Tongue (tissue), 2 donors: Measurements from ENCODE around the gene SCD5. TPM values are rescaled to one million over a fixed set of nuclear protein-coding genes. Genes with fewer than 3 reads are reported as not detected.

Experiments
- DNase-seq: peaks from one replicate; pipeline ENCODE4 v3.0.0-alpha.2; 2015
- total RNA-seq: library from RNA; depleted of rRNA; stranded (reverse); fragments of >200 nt; gene quantifications from one replicate; pipeline ENCODE4 v1.2.3, GENCODE V29; 2014

Gene SCD5
- total RNA-seq, 1 donor from 2014 or later, result 15.1 TPM

DNA sequence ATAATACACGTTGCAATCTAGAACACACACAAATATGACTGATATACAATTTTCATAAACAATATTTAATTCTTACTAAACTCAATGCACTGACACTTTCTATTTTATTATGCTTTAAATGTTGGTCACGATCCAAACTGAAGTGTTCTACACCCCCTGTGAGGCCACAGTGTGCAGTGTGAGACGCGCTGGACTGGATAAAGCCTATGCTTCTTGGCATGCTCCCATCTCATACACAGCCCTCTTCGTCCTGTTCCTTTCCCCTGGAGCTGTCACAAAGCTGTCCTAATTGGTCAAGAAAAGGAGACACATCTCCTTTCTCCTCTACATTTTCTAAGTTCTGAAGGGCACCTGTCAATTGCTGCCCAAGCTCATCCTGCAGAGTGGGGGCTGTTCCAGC lies 72.0 kb downstream of the SCD5 start:
- DNase-seq, result peak; percentile 34

DNA sequence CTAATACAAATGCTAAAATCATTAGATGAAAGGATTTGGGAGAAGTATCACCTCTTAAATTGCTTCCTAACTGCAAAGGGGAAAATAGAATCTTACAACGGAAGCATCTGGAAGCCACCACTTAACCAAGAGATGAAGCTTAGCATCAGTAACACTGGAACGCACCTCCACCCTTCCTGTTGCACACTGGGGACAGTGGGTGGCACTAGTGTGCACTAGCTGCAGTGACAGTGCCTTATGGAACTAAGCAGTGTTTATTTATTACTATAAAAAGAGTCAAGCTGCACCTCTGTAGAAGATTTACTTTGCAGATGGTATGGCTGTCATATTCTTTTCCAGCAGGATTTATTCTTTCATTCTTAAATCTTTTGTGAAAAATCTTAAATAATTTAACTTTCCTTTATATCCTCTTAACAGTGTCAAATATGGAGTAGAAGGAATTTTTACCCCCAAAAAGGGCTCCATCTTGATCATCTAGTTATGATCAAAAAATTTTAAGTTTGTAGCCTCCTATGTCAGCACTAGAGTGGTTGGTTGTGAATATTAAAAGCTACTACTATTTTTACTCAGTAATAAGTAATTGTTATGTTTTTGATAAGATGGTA lies 76.7 kb downstream of the SCD5 start:
- DNase-seq, result peak; percentile 58

DNA sequence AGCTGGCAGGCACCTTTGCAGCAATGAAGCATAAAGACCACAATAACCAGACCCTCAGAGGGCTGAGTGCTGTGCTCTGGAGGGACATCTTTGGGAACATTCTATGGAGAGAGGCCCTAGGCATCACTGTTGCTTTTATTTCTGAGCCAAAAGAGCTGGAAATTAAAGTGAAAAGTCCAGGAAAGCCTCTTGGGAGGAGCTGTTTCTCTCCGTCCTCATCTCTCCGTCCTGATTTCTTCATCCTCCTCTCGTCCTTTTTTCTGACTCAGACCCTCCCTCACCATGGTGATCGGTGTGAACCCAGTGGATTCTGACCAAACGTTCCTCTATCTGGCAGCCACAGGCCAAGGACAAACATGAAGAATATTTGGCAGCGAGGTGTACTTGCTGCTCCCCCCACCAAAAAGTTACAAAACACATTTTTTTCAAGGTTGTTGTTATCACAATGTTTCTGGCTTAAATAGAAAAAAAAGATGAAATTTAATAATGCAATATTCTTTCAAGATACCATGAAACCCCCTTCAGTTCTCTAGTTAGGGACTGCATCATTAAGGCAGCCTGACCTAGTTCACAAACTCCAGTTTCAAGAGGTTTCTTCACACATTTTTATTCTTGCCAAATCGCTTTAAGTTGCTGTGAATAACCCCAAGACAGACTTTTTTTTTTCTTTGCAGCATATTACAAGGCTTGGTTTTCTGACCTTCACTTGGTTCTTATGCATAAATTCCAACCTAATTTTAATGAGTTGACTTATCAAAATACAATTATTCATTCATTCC lies 80.2 kb downstream of the SCD5 start:
- DNase-seq, result no peak

DNA sequence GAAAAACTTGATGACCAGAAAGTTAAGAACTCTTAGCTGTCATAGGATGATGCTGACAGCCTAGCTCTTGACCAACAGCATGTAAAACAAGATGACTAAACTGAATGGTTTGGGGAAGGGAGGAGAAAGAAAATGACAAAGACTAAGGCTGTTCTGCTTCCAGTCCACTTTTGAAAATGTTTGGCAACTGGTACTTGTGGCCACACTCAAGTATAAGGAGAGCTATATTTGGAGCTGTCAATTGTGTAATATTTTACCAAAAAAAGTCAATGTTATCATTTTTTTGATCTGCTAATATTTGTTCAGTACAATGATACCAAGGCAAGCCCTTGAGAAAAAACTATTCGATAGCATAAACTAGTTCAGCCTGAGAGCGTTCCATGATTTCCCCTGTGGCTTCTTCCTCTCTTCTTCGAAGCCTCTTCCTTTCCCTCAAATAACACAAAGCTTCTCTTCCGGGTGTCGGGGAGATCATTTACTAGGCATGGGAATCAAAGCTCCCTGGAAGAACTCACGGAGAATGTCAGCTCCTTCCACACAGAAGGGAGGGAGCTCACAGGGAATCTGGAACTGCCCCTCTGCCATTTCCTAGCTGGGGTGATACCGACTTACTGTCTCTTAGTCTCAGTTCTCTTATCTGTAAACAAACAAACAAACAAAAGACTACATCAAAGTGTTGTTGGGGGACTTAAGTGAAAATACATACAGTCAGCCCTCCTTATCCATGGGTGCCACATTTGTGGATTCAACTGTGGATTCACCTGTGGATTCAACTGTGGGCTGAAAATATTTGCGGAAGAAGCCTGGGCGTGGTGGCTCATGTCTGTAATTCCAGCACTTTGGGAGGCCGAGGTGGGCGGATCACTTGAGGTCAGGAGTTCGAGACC lies 82.6 kb downstream of the SCD5 start:
- DNase-seq, result no peak

DNA sequence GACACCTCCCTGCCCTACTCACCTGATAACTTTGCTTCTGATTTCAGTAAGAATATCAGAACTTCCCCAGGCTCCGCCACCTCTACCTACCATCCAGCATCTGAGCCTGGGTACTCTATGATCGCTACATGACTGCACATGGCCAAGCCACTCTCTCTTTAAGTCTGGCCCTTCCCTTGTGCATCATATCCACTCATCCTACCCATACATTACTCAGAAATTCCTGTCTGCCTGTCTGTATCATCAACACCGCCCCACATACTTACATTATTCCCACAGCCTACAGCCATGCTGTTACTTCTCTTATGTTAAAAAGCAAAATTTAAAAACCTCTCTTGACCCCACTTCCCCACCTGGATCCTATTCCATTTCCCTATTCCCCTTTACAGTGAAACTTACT lies 84.7 kb downstream of the SCD5 start:
- no peak for DNase-seq

DNA sequence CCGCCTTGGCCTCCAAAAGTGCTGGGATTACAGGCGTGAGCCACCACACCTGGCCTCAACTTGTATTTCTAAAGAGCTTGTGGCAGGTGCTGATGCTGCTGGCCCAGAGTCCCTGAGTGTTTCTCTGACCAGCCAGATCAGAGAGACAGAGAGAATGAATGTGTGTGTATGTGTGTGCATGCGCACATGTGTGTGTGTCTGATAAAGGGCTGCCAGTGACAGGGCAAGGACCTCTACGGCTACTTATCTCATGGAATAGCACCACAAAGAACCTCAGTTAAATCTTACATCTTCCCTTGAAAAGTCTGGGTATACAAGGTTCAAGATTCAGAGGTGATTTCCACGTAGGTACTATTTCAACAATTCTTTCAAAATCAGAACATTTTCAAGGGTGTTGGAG lies 86.0 kb downstream of the SCD5 start:
- DNase-seq, result no peak

DNA sequence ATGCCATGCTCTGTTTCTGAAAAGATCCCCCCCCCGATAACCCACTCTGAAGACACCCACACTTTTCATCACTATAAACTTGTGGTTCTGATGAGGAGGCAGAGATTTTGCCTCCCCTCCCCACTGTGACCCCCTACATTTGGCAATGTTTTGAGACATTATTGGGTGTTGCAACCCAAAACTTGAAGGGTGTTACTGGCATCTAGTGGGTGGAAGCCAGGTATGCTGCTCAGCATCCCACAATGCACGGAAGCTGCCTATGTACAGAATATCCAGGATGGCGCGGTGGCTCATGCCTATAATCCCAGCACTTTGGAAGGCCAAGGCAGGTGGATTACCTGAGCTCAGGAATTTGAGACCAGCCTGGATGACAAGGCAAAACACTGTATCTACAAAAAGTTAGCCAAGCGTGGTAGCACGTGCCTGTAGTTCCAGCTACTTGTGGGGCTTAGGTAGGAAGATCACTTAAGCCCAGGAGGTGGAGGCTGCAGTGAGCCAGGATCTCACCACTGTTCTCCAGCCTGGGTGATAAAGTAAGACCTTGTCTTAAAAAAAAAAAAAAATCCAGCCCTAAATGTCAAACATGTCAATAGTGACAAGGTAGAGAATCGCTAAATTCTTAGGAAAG lies 87.3 kb downstream of the SCD5 start:
- DNase-seq, result no peak

DNA sequence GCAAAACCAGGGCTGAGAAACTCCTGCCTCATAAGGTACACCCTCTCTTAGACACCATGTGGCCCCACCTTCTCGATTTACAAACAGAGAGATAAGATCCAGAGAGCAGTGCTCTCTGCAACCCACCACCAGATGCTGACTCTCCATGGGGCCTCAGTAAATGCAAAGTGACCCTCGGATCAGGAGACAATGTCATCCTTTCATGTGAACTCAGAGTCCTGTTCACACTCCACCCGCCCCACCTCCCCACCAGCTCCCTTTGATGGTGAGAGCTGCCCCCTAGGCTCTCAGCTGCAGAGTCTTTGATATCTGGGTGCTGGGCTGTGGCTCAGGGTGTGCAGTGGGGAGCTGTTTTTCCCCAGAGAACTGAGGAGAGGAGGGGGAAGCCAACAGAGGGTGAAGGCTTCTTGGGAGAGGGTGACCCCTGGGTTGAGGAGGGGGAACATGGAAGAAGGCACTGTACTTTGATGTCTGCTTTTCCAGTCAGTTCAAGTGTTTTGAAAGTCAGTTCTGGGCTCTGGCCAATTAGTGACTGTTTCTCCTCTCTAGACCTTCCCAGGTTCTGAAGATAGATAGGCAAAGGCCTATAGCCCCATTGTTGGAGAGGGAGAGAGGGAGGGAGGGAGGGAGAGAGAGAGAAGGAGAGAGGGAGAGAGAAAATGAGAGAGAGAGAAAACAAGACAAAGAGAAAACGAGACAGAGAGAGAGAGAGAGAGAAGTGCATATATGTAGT lies 88.2 kb downstream of the SCD5 start:
- DNase-seq, result no peak

DNA sequence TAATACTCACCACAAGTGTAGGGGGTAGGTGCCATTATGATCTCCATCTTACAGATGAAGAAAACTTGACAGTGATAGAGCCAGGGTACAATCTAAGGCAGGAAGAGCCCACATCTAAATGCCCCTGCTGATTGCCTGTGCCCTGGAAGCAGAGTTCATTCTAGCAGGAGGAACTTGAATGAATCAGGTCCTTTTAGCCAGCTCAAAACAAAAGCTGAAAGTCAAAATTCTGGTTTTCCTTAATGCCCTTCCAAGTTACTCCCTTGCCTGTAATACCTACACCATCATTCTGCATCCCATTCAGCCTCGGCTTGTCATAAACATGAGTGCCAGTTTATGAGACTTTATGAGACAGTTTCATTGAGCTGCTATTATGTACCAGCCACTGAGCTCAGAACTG lies 89.6 kb downstream of the SCD5 start:
- DNase-seq, result no peak

DNA sequence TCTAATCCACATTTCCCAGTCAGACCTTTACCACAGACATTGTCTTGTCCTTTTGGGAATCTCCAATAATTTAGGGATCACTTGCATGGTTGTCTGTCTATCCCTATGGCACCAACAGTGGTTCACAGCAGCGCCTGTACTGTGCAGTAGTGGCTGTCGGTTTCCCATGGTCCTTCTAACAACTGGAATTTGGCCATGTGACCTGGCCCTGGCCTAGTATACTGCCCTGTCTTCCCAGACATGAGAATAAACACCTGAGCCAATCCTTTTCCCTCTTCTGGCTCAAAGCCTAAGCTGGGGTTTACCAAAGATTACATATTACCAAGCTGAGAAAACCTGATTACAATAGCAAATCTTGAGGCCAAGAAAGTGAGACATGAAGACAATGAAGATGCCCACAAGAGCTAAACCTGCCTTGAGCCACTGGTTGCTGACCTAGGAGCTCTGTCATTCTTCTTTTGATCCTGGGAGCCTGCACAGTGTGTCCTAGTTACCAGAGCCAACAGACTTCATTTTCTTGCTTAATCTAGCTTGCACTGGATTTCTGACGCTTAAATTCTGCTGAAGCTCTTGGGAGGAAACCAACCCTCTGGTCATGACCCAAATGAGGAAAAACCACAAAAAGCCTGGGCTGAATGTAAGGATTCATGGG lies 92.1 kb downstream of the SCD5 start:
- DNase-seq, result no peak

DNA sequence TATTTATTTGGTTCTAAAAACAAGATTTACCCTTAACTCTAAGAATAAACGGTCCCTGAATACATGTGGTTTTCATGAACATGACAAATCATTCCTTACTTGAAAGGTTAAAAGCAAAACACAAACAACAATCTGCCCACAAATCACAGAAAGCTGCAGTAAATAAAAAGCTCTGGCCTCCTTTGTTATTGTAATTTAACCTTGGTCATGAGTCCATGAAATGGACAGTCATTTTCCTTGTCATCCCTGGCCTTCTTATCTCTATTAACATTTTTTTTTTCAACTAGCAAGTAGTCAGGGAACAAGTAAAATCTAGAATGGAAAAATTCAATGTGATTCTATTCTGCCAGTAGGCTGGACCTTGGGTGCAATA lies 92.7 kb downstream of the SCD5 start:
- DNase-seq, result no peak

DNA sequence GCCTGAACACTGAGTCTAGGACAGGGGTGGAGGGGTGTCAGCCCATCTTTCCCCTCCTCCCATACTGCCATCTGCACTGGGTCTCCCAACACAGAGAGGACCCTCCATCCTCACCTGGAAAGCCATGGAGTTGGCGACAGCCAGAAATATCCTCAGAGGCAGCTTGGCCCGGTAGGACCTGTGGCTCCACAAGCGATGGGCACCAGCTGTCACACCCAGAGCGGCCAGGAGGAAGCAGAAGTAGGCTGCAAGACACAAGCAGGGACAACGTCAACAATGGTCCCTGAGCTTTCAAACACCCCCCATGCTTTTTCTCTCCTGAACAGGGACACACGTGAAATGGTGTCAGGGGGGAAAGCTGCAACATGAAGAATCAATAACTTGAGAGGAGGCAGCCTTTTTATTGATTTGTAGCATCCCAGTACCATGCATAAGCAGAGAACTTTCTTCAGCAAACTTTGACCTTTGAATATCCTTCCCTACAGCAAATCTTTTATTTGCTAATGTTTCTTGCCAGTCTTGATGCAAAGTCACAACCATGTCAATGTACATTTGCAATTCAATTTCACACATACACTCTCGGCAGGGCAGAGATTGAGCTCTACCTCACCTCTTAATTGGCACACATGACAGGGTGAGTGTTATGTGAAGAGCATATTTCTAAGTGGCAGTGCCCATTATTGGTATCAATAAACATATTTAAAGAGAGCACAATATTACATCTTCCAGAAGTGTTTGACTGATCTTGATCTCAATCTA lies 93.2 kb downstream of the SCD5 start:
- no peak for DNase-seq

DNA sequence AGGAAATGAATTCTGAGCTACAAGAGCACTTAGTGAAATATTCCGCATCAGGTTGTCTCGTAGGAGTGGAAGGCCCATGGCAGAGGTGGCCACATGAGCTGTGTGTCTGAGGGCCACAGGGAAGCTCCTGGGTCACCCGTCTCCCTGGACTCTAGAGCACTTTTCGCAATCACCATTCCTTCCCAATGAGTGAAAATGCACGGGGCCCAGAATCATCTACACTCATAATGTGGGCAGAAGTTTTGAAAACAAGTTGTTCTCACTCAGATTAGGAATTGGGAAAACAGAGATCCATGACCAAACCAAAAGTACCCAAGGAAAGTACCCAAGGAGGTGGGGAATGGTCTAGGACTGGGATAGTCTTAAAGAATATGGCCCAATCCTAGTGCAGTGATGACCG lies 94.4 kb downstream of the SCD5 start:
- no peak for DNase-seq

DNA sequence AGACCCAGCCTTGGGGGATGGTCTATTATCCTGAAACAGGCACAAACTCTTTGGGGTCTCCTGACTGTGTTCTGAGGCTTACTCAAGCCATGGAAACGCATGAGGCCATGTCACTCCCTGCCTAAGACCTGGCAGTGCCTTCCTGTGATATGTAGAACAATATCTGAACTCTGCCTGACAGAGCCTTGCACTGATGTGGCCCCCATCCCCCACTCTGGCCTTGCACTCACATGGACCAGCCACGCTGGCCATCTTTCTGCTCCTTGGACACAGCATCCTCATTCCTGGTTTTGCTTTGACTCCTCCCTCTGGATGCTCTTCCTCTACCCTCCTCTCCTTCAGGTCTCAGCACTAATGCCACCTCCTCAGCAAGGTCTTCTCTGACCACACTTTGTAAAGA lies 100.2 kb downstream of the SCD5 start:
- no peak for DNase-seq

DNA sequence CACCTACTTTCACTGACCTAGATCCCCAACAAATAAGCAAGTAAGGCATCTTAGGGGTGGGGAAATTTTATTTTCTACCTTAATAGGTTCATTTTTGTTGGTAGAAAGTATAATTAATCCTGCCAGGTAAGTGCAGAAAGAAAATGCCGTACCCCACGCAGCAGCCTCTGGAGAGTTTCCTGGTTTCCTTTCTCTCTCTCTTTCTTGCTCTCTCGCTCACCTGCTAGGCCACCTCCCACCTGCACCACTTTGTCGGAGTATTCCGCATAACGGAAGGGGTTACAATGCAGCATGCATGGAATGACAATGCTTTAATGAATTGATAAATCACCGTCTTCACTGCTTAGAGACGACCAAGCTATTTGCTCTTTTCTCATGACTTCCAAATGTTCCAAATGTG lies 101.0 kb downstream of the SCD5 start:
- no peak for DNase-seq

DNA sequence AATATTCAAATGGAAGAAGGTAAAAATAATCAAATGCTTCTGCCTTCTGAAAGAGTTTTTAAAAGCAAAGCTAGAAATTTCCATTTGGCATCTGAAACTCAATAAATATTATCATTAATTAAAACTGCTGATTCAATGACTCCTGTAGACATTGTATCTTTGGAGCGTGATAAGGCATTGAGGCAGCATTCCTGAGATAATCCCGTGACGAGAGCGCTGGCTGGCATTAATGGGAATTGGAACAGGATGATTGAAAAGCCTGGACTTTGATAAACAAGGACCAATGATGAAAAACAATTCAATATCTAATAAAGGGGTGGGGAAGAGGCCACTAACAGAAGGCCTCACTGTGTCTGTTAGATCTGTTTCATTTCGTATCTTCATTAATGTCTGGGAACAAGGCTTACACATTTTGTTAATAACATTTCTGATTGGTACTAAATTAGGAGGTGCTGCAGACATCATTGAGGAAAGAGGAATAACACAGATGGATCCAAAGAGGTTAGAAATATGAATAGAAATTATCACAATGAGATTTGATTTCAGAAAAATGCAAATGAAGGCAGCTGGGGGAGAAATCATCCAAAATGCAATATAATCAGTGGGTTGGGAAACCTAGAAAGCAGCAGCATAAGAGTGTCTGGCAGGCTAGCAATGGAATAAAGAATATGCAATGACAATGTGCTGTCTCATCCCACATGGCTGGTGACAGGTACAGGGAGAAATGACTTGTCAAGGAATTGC lies 102.3 kb downstream of the SCD5 start:
- DNase-seq, result no peak

DNA sequence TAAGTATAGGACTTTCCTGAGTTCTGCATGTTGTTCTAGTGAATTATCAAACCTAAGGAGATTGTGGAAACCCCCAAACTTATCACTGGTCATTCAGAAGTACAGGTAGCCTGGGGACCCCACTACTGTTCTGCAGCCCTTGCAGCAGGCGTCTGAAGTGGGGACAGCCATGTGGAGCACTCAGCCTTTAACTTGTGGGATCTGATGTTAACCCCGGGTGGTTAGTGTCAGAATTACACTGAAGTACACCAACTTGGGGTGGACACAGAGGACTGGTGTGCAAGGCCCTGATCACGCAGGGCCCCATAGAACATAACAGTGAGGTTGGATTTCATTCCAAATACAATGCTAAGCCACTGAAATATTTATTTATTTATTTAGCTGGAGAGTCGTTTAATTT lies 103.7 kb downstream of the SCD5 start:
- no peak for DNase-seq

DNA sequence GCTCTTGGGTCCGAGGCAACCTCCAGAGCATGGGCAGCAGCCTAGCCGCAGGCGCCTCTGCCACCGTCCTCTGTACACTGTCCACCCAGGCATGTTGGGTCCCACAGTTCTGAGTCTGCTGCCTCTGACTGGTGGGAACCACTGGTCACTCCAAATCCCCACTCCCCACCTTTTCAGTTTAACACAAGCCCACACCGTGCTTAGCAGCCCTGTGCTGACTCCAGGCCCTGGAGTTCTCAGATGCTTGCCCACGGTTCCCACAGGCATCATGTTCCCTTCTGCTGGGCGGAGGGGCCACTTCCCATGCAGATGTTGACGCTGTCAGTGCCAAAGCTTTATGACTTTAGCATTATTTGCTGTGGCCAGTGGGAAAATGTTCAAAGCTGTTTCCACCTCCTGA lies 104.5 kb downstream of the SCD5 start:
- DNase-seq, result peak; percentile 85

DNA sequence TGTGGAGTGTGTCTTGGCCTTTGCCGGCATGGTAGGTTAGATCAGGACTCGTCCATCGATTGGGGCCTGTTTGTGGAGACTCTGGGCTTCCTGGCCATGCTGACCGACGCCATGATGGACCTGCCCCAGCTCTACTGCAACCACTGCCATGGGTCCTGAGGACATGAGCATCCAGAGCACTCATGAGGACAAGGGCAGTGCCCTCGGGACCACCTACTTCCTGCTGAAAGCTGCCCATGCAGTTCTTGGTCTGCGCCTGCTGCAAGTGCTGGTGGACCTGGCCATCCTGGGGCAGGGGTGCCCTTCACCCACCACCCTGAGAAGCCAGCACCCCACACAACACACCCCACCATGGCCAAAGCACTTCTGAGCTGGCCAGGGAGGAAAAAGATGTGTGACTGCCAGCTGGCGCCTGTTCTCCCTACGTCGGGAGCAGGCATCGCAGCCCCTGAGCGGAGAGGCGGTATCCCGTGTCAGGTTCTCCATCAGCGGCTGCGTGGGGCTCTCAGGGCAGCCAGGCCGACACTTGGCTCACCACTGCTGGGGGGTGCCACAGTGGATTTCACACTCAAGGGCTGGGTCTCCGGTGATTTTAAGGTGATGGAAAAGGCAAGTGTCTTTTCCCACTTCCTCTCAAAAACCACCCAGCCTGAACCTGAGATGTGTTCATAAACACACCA lies 106.4 kb downstream of the SCD5 start:
- DNase-seq, result peak; percentile 38
